AG09319 (cell line): ENCODE measurements around the gene ZDHHC22.

Experiments
- DNase-seq: peaks from one replicate; pipeline ENCODE4 v3.0.0-alpha.2; 2010; ENCODE audit warnings: low read depth; ENCODE audit errors: extremely low read depth
- CTCF ChIP-seq: IDR thresholded peaks from 2 replicates; pipeline ENCODE4 v1.5.1; 2011; ENCODE audit warnings: low read depth, mild to moderate bottlenecking, inconsistent platforms, low read length, moderate library complexity

Gene ZDHHC22

GRCh38 chr14:77102154-77102553 is 39.4 kb downstream of the ZDHHC22 start:
- DNase-seq: no peak
- TF ChIP-seq CTCF: no peak

GRCh38 chr14:77100961-77101360 is 40.6 kb downstream of the ZDHHC22 start:
- no peak for DNase-seq
- no peak for TF ChIP-seq CTCF

- DNase-seq: peak; percentile 34
- TF ChIP-seq CTCF: no peak
Observed at GRCh38 chr14:77099425-77100167, 42.0 kb downstream of the ZDHHC22 start.

GRCh38 chr14:77098529-77099353 is 42.9 kb downstream of the ZDHHC22 start:
- DNase-seq: no peak
- no peak for TF ChIP-seq CTCF

GRCh38 chr14:77097700-77098528 is 43.7 kb downstream of the ZDHHC22 start, which contains the start of gene CIPC:
CIPC (plus strand) TSS chr14:77098258; CDS start chr14:77105709, 7,451 bp downstream.
- no peak for TF ChIP-seq CTCF
- peak; percentile 97 for DNase-seq

DNA sequence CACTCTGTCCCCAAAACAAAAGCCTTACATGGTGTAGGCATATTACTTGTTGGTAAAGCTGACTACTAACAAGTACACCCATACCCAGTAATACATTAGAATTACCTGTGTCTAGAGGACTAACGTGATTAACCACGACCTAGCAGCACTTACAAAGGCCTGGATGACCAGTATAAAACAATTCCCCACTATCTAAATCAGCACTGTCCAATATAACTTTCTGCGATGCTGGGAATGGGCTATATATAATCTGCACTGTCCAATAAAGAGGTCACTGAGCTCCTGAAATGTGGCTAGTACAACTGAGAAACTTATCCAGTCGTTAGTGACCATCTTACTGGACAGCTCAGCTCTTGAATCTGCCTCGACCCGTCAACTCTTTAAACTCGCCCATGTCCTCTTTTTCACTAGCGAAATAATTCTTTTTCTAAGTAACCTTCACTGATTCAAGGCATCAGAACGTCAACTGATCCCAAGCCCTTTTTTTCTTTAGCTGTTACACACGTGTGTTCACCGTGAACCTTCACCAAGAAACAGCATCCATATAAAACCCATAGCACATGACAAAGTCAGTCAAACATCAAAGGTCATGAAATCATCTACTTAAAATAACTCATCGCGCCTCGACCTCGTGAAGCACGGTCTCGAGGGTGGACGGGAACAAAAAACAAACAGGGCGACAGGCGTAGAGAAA is 44.4 kb downstream of the ZDHHC22 start:
- DNase-seq: no peak

More for the DNA sequence above, 44.4 kb downstream of the ZDHHC22 start:
- TF ChIP-seq CTCF: no peak
